ENCODE data around the gene ZNF445.
"Not testable (repeated sequence)": the region's sequence is repeated elsewhere in the genome, so short reads cannot be mapped to it uniquely, and the experiment has no call there.

Gene ZNF445

GRCh38 chr3:44477312-44478030 is at the start of gene ZNF445:
Gene ZNF445 (minus strand): TSS chr3:44477670. CDS start chr3:44455549, 22,121 bp downstream.
- peak; percentile 57 to 71 for DNase-seq (ENCODE audit: low read depth in 2 of 2)

GRCh38 chr3:44525060-44525459 is 47.6 kb upstream of the ZNF445 start:
- DNase-seq (ENCODE audit: low read depth in 2 of 2) = no peak

GRCh38 chr3:44522494-44522933 is 45.0 kb upstream of the ZNF445 start:
- DNase-seq (ENCODE audit: low read depth in 2 of 2) = no peak

- DNase-seq (ENCODE audit: low read depth in 2 of 2) = no peak
These were observed 44.3 kb upstream of the ZNF445 start for GRCh38 chr3:44521721-44522120.

- DNase-seq (ENCODE audit: low read depth in 2 of 2) = no peak
These were observed 41.3 kb upstream of the ZNF445 start for GRCh38 chr3:44518782-44519156.

GRCh38 chr3:44516230-44516629 is 38.8 kb upstream of the ZNF445 start:
- DNase-seq (ENCODE audit: low read depth in 2 of 2) = no peak

GRCh38 chr3:44513513-44513912 is 36.0 kb upstream of the ZNF445 start:
- no peak for DNase-seq (ENCODE audit: low read depth in 2 of 2)

- DNase-seq (ENCODE audit: low read depth in 2 of 2) = no peak
These were observed 33.7 kb upstream of the ZNF445 start for GRCh38 chr3:44511238-44511566.

- DNase-seq (ENCODE audit: low read depth in 2 of 2) = no peak
These were observed 32.5 kb upstream of the ZNF445 start for GRCh38 chr3:44510000-44510368.

GRCh38 chr3:44509393-44509921 is 32.0 kb upstream of the ZNF445 start:
- no peak for DNase-seq (ENCODE audit: low read depth in 2 of 2)

- DNase-seq (ENCODE audit: low read depth in 2 of 2) = no peak
These were observed 29.5 kb upstream of the ZNF445 start for GRCh38 chr3:44506961-44507360.

- DNase-seq (ENCODE audit: low read depth in 2 of 2) = no peak
These were observed 29.1 kb upstream of the ZNF445 start for GRCh38 chr3:44506556-44506955.

- no peak for DNase-seq (ENCODE audit: low read depth in 2 of 2)
These were observed 27.1 kb upstream of the ZNF445 start for GRCh38 chr3:44504566-44504965.

GRCh38 chr3:44503178-44503577 is 25.7 kb upstream of the ZNF445 start:
- not testable (repeated sequence) for DNase-seq (ENCODE audit: low read depth in 2 of 2)

- DNase-seq (ENCODE audit: low read depth in 2 of 2) = no peak
These were observed 24.5 kb upstream of the ZNF445 start for GRCh38 chr3:44501971-44502370.

GRCh38 chr3:44499899-44500168 is 22.4 kb upstream of the ZNF445 start:
- DNase-seq (ENCODE audit: low read depth in 2 of 2) = not testable (repeated sequence)

GRCh38 chr3:44499149-44499898 is 21.9 kb upstream of the ZNF445 start:
- DNase-seq (ENCODE audit: low read depth in 2 of 2) = no peak

GRCh38 chr3:44495636-44496415 is 18.4 kb upstream of the ZNF445 start:
- DNase-seq (ENCODE audit: low read depth in 2 of 2) = no peak

- no peak for DNase-seq (ENCODE audit: low read depth in 2 of 2)
These were observed 15.0 kb upstream of the ZNF445 start for GRCh38 chr3:44492496-44492895.

GRCh38 chr3:44482721-44483120 is 5.3 kb upstream of the ZNF445 start:
- DNase-seq (ENCODE audit: low read depth in 2 of 2) = no peak

GRCh38 chr3:44478606-44479094 is 1.2 kb upstream of the ZNF445 start:
- DNase-seq (ENCODE audit: low read depth in 2 of 2) = no peak

GRCh38 chr3:44478055-44478468 is 592 bp upstream of the ZNF445 start:
- DNase-seq (ENCODE audit: low read depth in 2 of 2) = no peak

- DNase-seq (ENCODE audit: low read depth in 2 of 2) = no peak
These were observed 533 bp downstream of the ZNF445 start for GRCh38 chr3:44476963-44477311.
